GM19372 (cell line): ENCODE data around the gene ANGPTL1.

ENCODE experiments used
- ATAC-seq: cut with Tn5 transposase; IDR thresholded peaks from one replicate; pipeline ENCODE4 v1.9.1; 2021; ENCODE audit warnings: mild to moderate bottlenecking, low read depth, moderate library complexity; ENCODE audit not compliant: unreplicated experiment

ANGPTL1 gene

GRCh38 chr1:178870944-178871343 is at the start of gene ANGPTL1:
ANGPTL1 (minus strand) TSS chr1:178871077; CDS start chr1:178865776, 5,301 bp downstream.
- ATAC-seq = no peak

GRCh38 chr1:178919581-178919980 is 48.7 kb upstream of the ANGPTL1 start:
- no peak for ATAC-seq

GRCh38 chr1:178918955-178919354 is 48.1 kb upstream of the ANGPTL1 start:
- ATAC-seq = no peak

- ATAC-seq = no peak
Measured at GRCh38 chr1:178918308-178918707, 47.4 kb upstream of the ANGPTL1 start.

GRCh38 chr1:178916448-178917174 is 45.7 kb upstream of the ANGPTL1 start:
- ATAC-seq = no peak

GRCh38 chr1:178912597-178912996 is 41.7 kb upstream of the ANGPTL1 start:
- ATAC-seq = no peak

GRCh38 chr1:178910023-178910422 is 39.1 kb upstream of the ANGPTL1 start:
- no peak for ATAC-seq

GRCh38 chr1:178908358-178908757 is 37.5 kb upstream of the ANGPTL1 start:
- no peak for ATAC-seq

GRCh38 chr1:178901482-178902125 is 30.7 kb upstream of the ANGPTL1 start:
- no peak for ATAC-seq

- no peak for ATAC-seq
Measured at GRCh38 chr1:178899402-178899801, 28.5 kb upstream of the ANGPTL1 start.

GRCh38 chr1:178898401-178898800 is 27.5 kb upstream of the ANGPTL1 start:
- ATAC-seq = no peak

- ATAC-seq = no peak
Measured at GRCh38 chr1:178895928-178896327, 25.1 kb upstream of the ANGPTL1 start.

- no peak for ATAC-seq
Measured at GRCh38 chr1:178886551-178886950, 15.7 kb upstream of the ANGPTL1 start.

- ATAC-seq = no peak
Measured at GRCh38 chr1:178885869-178886268, 15.0 kb upstream of the ANGPTL1 start.

GRCh38 chr1:178881950-178882349 is 11.1 kb upstream of the ANGPTL1 start:
- no peak for ATAC-seq

GRCh38 chr1:178877896-178878295 is 7.0 kb upstream of the ANGPTL1 start:
- ATAC-seq = no peak

GRCh38 chr1:178875936-178876335 is 5.1 kb upstream of the ANGPTL1 start:
- no peak for ATAC-seq

- no peak for ATAC-seq
Measured at GRCh38 chr1:178874966-178875365, 4.1 kb upstream of the ANGPTL1 start.

- ATAC-seq = no peak
Measured at GRCh38 chr1:178871551-178872320, 859 bp upstream of the ANGPTL1 start.

GRCh38 chr1:178870221-178870620 is 656 bp downstream of the ANGPTL1 start:
- ATAC-seq = no peak

GRCh38 chr1:178869119-178869697 is 1.7 kb downstream of the ANGPTL1 start:
- ATAC-seq = no peak
